OCI-M2 (cell line): ENCODE measurements around the gene EGFR.

ENCODE experiments used
- DNase-seq: peaks from one replicate; lab custom pipeline; 2025; ENCODE audit not compliant: unreplicated experiment; lab: John Stamatoyannopoulos, UW

EGFR gene

GRCh38 chr7:55060636-55061022 is 41.8 kb downstream of the EGFR start:
- no peak for DNase-seq

- no peak for DNase-seq
These were observed 43.1 kb downstream of the EGFR start for GRCh38 chr7:55061726-55062499.

- DNase-seq: no peak
These were observed 44.2 kb downstream of the EGFR start for GRCh38 chr7:55063061-55063460.

- no peak for DNase-seq
These were observed 44.8 kb downstream of the EGFR start for GRCh38 chr7:55063633-55064032.

- no peak for DNase-seq
These were observed 46.3 kb downstream of the EGFR start for GRCh38 chr7:55065079-55065478.

GRCh38 chr7:55065511-55066229 is 46.9 kb downstream of the EGFR start:
- no peak for DNase-seq

GRCh38 chr7:55066524-55066923 is 47.7 kb downstream of the EGFR start:
- no peak for DNase-seq

- DNase-seq: no peak
These were observed 48.1 kb downstream of the EGFR start for GRCh38 chr7:55066938-55067337.

GRCh38 chr7:55067748-55068147 is 48.9 kb downstream of the EGFR start:
- no peak for DNase-seq

- DNase-seq: no peak
These were observed 50.5 kb downstream of the EGFR start for GRCh38 chr7:55069271-55069792.

GRCh38 chr7:55070271-55070743 is 51.5 kb downstream of the EGFR start:
- no peak for DNase-seq

GRCh38 chr7:55070854-55071253 is 52.0 kb downstream of the EGFR start:
- no peak for DNase-seq

- no peak for DNase-seq
These were observed 52.8 kb downstream of the EGFR start for GRCh38 chr7:55071411-55072175.

GRCh38 chr7:55072251-55072650 is 53.4 kb downstream of the EGFR start:
- no peak for DNase-seq

- DNase-seq: no peak
These were observed 54.3 kb downstream of the EGFR start for GRCh38 chr7:55073051-55073511.

- no peak for DNase-seq
These were observed 55.2 kb downstream of the EGFR start for GRCh38 chr7:55073976-55074528.

- DNase-seq: no peak
These were observed 56.7 kb downstream of the EGFR start for GRCh38 chr7:55075464-55076021.

GRCh38 chr7:55077561-55078410 is 59.0 kb downstream of the EGFR start:
- no peak for DNase-seq

GRCh38 chr7:55078465-55079372 is 59.9 kb downstream of the EGFR start:
- no peak for DNase-seq
